Retina (tissue), 1 donor: ENCODE results near the gene TECR.
"Not testable (repeated sequence)": the region's sequence is repeated elsewhere in the genome, so short reads cannot be mapped to it uniquely, and the experiment has no call there.

ENCODE experiments used
- DNase-seq: peaks from one replicate; pipeline ENCODE4 v3.0.0-alpha.2; 2016

The TECR gene

DNA sequence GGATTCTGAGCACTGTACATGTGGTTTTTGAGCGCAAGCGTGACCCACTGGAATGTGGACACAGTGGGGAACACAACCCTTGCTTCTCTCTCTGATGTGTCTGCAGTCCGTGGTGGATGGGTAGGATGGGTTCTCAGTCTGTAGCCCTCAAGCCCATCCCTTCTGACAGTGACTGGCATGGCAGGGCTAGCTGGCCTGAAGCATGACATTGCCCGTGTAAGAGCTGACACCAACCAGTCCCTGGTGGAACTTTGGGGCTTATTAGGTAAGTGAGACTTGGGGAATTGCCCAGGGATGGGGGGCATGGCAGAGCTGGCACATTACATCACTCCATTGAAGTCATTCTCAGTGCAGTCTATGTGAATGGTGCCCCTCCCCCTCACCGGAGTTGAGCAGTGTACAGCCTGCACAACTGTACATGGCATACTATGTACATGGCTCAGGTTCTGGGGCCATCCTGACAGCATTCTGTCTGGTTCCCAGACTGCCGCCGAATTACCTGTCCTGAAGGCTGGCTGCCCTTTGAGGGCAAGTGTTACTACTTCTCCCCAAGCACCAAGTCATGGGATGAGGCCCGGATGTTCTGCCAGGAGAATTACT lies 70.3 kb downstream of the TECR start:
- DNase-seq: no peak

DNA sequence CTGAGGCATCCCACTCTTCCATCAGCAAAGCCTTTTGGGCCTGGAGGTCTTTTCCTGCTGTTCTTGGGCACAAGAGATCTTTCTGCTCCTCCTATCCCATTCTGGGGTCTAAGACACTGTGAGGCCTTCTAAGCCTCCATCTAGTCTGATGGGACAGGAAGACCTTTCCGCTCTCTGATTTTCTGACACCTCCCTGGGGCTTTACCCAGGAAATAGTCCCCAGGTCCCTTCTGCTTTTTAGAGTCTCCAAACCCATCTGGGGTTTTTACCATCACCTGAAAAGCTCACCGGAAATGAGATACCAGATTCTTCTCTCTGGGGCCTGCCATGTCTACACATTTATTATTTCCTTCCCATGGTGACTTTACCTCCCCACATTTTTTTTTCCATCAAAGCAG lies 74.6 kb downstream of the TECR start:
- DNase-seq: no peak

DNA sequence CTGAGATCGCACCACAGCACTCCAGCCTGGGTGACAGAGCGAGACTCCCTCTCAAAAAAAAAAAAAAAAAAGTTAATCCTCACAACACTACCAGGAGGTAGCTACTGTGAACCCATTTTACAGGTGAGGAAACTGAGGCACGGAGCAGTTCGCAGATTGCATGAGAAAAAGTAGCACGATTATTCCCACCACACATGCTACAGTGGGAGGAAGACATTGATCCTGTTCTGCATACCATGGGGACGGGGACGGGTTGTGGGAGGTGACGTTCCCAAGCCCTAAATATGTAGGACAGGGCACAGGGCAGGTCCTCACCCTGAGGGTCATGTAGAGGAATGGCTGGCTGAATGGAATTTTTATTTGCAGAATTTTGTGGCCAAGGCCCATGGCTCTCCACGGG lies 77.2 kb downstream of the TECR start:
- no peak for DNase-seq

DNA sequence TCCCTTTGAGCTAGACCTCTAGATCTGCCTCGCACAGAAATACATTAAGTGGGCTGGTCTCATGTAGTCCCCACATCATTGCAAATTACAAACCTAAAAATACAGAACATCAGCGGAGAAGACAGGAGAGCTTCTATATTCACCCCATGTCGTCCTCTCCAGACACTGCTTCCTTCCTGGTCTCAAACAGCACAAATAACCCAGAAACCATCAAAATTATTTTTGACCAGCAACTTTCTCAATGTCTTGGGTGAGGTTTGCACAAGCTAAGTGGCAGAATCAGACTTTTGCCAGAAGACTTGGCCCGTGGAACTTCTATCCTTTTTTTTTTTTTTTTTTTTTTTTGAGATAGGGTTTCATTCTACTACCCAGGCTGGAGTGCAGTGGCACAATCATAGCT lies 81.7 kb downstream of the TECR start:
- DNase-seq: no peak

DNA sequence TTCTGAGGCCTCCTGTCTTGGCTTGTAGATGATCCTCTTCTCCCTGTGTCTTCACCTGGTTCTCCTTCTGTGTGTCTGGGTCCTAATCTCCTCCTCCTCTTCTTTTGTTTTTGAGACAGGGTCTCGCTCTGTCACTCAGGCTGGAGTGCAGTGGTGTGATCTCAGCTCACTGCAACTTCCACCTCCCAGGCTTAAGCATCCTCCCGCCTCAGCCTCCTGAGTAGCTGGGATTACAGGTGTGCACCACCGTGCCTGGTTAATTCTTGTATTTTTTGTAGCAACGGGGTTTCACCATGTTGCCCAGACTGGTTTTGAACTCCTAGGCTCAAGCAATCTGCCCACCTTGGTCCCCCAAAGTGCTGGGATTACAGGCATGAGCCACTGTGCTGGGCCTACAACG lies 82.8 kb downstream of the TECR start:
- DNase-seq: not testable (repeated sequence)

DNA sequence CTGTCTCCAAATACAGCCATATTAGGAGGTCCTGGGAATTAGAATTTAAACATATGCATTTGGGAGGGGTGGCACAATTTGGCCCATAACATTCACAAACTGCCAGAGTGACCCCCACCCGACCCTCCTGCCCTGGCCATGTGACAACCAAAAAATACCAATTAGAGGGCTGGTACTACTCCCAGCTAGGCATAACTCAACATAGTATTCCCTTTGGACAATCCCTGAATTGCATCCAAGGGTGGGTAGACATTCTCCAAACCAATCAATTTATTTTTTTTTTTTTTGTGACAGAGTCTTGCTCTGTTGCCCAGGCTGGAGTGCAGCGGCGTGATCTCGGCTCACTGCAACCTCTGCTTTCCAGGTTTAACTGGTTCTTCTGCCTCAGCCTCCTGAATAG lies 83.3 kb downstream of the TECR start:
- no peak for DNase-seq

DNA sequence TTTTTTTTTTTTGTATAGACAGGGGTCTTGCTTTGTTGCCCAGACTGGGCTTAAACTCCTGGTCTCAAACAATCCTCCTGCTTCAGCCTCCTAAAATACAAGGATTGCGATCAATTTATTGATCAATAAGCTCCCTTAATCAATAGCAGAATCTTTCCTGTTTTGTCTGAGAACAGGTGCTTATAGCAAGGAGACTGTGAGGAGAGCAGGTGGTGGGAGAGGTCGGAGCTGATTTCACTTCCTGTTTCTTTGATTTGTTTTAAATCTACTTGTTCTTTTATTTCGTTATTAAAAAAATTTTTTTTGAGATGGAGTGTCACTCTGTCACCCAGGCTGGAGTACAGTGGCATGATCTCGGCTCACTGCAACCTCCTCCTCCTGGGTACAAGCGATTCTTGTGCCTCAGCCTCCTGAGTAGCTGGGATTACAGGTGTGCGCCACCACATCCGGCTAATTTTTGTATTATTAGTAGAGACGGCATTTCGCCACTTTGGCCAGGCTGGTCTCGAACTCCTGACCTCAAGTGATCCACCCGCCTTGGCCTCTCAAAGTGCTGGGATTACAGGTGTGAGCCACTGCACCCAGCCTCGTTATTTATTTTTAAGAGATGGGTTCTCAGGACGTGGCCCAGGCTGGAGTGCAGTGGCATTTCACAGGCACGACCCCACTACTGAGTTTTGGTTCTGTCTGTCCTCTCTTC lies 84.2 kb downstream of the TECR start:
- DNase-seq: not testable (repeated sequence)

DNA sequence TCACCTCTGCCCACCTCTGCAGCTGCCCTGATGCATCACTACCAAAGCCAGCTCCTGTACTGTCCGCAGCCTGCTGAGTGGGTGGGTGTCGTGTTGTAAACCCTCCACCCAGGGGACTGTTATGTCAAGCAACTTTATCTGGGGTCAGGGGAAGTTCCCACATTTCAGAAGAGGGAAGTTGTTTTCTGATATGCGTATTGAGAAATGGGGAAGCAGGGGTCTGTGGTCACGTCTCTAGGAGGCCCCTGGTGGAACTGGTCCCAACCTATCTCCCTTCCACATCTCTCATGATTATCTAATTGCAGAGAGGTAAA lies 84.7 kb downstream of the TECR start:
- DNase-seq: no peak
